Naive thymus-derived CD8-positive, alpha-beta T cell (primary cell): ENCODE data around the gene P2RX7. TPM values are rescaled to one million over a fixed set of nuclear protein-coding genes. Genes with fewer than 3 reads are reported as not detected.

Experiments
- ATAC-seq, 2 donors: fragments of 150-1000 bp; cut with Tn5 transposase in 1 of 2; sonication (Bioruptor Pico), chemical (Tn5 transposase) in 1 of 2; 1 replicate in 1 of 2; 2 replicates in 1 of 2; pipeline ENCODE4 v1.10.0; 2021; ENCODE audit warnings: mild to moderate bottlenecking in 2 of 2, moderate library complexity in 2 of 2
- POLR2A ChIA-PET: fragments of 350-600 bp; sonication (Branson Sonifier 250); formaldehyde crosslinking; loops from one replicate; lab custom pipeline; 2021; ENCODE audit warnings: antibody characterized with exemption; lab: Charles Lee
- DNase-seq, 10 donors: peaks; one replicate each; pipeline versions ENCODE4 v3.0.0 to v3.0.0-alpha.2; 2020 to 2022
- H3K27ac Mint-ChIP-seq, 10 donors: one replicate each; pipeline ENCODE4 v1.8.0; 2020 to 2022; ENCODE audit warnings: mild to moderate bottlenecking in 10 of 10, mixed read lengths in 10 of 10, moderate library complexity in 4 of 10, inconsistent platforms in 1 of 10
- H3K27me3 Mint-ChIP-seq, 5 donors: one replicate each; pipeline ENCODE4 v1.8.0; 2021 to 2022; ENCODE audit warnings: mixed read lengths in 5 of 5
- H3K36me3 Mint-ChIP-seq, 3 donors: one replicate each; pipeline ENCODE4 v1.8.0; 2020 to 2022; ENCODE audit warnings: mixed read lengths in 3 of 3, mild to moderate bottlenecking in 2 of 3, inconsistent platforms in 1 of 3
- H3K4me1 Mint-ChIP-seq, 4 donors: one replicate each; pipeline ENCODE4 v1.8.0; 2021 to 2022; ENCODE audit warnings: mixed read lengths in 4 of 4
- H3K4me3 Mint-ChIP-seq, 10 donors: one replicate each; pipeline ENCODE4 v1.8.0; 2020 to 2022; ENCODE audit warnings: mild to moderate bottlenecking in 10 of 10, mixed read lengths in 10 of 10, moderate library complexity in 6 of 10, inconsistent platforms in 1 of 10
- H3K9me3 Mint-ChIP-seq, 9 donors: one replicate each; pipeline ENCODE4 v1.8.0; 2020 to 2022; ENCODE audit warnings: mixed read lengths in 9 of 9, mild to moderate bottlenecking in 3 of 9, inconsistent platforms in 1 of 9, moderate library complexity in 1 of 9
- polyA plus RNA-seq, 3 donors: library from polyadenylated mRNA; unstranded; fragments of 300-500 nt; fragmentation: Illumina TruSeq; gene quantifications; one replicate each; pipeline ENCODE4 v1.2.3, GENCODE V29; 2021
- total RNA-seq, 8 experiments: library from RNA in 2 of 8; stranded (reverse) in 2 of 8; gene quantifications; one replicate each; pipeline ENCODE4 v1.2.3 and lab custom pipeline; 2021 to 2026

The P2RX7 gene
- total and polyA plus RNA-seq, 5 experiments from 2014 or later = 3.2 to 6.9 (median 4.5) TPM

DNA sequence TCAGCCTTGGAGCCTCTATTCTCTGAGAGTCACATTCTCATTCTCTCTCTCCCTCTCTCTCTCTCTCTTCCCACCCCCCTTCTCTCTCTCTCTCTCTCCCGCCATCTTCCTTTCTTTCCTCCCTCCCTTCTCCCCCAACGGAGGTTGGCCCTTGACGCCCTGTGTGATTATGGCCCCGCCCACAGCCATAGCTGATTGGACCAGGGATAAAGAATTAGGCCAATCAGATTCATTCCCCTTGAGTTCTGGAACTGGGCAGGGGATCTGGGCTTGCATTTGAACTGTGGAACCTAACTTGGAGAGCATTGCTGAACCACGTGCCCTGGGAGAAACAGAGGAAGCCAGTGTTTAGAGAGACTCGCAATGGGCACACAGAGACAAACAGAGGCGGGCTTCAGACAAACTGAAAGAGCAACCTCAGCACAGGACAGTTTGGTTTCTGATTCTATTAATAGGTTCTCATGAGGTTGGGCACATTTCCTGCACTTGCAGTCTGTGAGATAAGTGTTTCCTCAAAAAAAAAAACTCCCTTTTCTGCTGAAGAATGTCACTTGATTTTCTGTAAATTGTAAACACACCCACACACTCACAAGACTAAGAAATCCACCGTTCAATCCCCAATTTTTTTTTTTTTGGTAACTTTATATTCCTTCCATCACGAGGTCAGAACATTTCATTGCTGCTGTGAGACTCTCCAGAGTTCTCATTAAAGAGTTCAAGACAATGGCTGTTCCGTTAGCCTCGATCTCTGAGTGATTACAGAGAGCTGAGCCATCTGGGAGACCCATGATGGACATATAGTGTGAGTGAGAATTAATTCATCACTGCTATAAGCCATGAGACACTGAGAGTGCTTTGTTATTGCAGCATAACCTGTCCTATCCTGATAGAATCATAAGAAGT is 3.5 kb upstream of the P2RX7 start:
- POLR2A ChIA-PET = interaction anchor here (0.5 to 1.6 kb wide), 7 partner anchors 10 to 675 kb away, joined by 3 to 4 read pairs (median 3); partner anchors contain the start of genes CAMKK2 and SETD1B
- DNase-seq (peak; percentile 54 to 84 (median 76)), ATAC-seq (peak; percentile 83 to 91)
- Mint-ChIP-seq H3K9me3 (no peaks in the 10 kb centered on the region), H3K36me3 (no peaks in the 10 kb centered on the region), H3K4me3 (peak overlapping the region; percentile 73 to 91 (median 87)), H3K4me1 (peaks cover 52 to 91% (median 85%) of the 10 kb centered on the region in 4 donors), H3K27ac (peak overlapping the region; percentile 65 to 96 (median 94)), H3K27me3 (no peaks in the 10 kb centered on the region)

DNA sequence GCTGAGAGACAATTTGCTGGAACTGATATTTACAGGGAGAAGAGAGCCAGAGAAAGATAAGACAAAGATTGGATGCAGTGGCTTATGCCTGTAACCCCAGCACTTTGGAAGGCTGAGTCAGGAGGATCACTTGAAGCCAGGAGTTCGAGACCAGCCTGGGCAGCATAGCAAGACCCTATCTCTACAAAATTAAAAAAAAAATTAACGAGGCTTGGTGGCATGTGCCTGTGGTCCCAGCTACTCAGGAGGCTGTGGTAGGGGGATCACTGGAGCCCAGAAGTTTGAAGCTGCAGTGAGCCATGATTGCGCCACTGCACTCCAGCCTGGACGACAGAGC is 2.9 kb upstream of the P2RX7 start:
- Mint-ChIP-seq H3K27me3 (no peaks in the 10 kb centered on the region), H3K4me1 (peaks cover 52 to 91% (median 85%) of the 10 kb centered on the region in 4 donors), H3K9me3 (no peaks in the 10 kb centered on the region), H3K36me3 (no peaks in the 10 kb centered on the region), H3K27ac (peak overlapping the region; percentile 65 to 96 (median 94)), H3K4me3 (peak overlapping the region; percentile 73 to 91 (median 87))
- DNase-seq (no peak), ATAC-seq (no peak)
- POLR2A ChIA-PET = interaction anchor here (0.6 to 1.6 kb wide), 3 partner anchors 70 to 482 kb away, joined by 3 to 4 read pairs (median 4); partner anchors contain the start of gene CAMKK2

DNA sequence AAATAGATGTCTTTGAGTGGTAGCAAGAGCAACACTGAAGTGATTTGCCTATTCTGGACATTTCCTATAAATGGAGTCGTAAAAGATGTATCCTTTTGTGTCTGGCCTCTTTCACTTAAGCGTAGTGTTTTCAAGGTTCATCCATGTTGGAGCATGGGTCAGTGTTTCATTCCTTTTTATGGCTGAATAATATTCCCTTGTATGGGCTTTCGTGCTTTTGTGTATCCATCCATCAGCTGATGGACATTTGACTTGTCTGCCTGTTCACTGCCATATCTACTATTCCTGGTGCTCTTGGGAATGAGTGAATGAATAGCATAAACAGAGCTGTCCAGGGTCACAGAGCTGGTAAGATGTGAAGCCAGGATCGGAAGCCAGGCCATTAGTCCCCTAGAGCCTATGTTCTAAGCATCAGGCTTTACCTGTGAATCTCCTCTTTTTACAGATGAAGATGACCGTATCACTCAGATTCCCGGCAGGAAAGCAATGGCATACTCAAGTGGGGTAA is 1.8 kb upstream of the P2RX7 start:
- Mint-ChIP-seq H3K36me3 (no peaks in the 10 kb centered on the region), H3K4me3 (peak overlapping the region in 4 of 10 donors; percentile 6 to 33 (median 16)), H3K27me3 (no peaks in the 10 kb centered on the region), H3K27ac (peak overlapping the region in 3 of 10 donors; percentile 35 to 62 (median 54)), H3K9me3 (no peaks in the 10 kb centered on the region), H3K4me1 (peaks cover 51 to 83% (median 78%) of the 10 kb centered on the region in 4 donors)
- DNase-seq = no peak
- POLR2A ChIA-PET = interaction anchor here (1.4 to 2.3 kb wide), 2 partner anchors 92 to 94 kb away, joined by 4 to 5 read pairs; no protein-coding TSS in a partner anchor
- no peak for ATAC-seq

DNA sequence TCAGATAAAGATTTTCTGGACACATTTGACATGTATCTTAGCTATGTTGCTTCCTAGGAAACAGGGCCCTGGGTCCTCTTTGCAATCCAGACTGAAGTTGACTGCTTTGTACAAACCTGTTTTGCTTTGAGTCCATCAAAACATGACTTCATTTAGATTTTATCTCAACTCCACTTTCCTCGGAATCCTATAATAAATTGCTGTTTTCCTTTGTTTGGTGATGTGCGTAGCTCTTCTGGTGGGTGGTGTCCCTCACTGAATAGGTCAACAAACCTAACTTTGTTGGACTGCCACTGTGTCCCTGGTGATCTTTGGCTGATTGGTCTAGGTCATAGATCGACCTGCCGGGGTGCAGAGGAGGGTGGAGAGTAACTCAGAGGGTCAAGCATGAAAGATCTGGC is 735 bp upstream of the P2RX7 start:
- Mint-ChIP-seq H3K27ac (peak overlapping the region in 5 of 10 donors; percentile 67 to 92 (median 87)), H3K27me3 (no peaks in the 10 kb centered on the region), H3K9me3 (no peaks in the 10 kb centered on the region), H3K4me3 (peak overlapping the region in 8 of 10 donors; percentile 4 to 97 (median 88)), H3K4me1 (peaks cover 48 to 75% (median 72%) of the 10 kb centered on the region in 4 donors), H3K36me3 (no peaks in the 10 kb centered on the region)
- ATAC-seq (no peak), DNase-seq (no peak)
- POLR2A ChIA-PET = interaction anchor here (0.7 to 2.3 kb wide), 4 partner anchors 11 to 228 kb away, joined by 3 to 5 read pairs (median 4); partner anchors contain the start of gene SPPL3

DNA sequence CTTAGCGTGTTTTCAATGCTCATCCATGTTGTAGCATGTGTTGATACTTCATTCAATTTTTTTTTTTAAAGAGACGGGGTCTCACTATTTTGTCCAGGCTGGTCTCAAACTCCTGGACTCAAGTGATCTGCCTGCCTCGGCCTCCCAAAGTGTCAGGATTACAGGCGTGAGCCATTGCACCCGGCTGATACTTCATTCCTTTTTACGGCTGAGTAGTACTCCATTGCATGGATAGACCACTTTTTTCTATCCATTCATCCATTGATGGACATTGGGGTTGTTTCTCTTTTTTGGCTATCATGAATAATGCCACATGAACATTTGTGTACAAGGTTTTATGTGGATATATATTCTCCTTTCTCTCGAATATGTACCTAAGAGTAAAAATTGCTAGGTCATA is 1.2 kb downstream of the P2RX7 start:
- Mint-ChIP-seq H3K4me1 (peaks cover 44 to 58% (median 54%) of the 10 kb centered on the region in 4 donors), H3K27me3 (no peaks in the 10 kb centered on the region), H3K9me3 (no peaks in the 10 kb centered on the region), H3K4me3 (peak overlapping the region; percentile 49 to 97 (median 80)), H3K36me3 (no peaks in the 10 kb centered on the region), H3K27ac (peak overlapping the region in 5 of 10 donors; percentile 46 to 92 (median 81))
- DNase-seq (no peak), ATAC-seq (no peak)
- POLR2A ChIA-PET = no interaction called here

DNA sequence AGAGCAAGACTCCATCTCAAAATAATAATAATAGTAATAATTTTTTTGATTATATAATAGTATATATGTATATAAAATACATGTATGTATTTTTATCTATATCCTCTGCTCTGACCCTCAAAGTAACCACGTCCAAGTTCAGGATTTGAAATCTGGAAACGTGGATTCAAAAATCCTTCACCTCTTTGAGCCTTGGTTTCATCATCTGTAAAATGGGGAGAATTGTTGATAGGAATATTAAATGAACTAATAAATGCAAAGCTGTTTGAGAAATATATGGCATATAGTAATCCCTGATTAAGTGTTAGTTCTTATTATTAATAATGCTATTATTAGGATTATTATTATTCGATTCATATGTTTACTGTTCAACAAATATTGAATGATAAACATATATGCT is 2.6 kb downstream of the P2RX7 start:
- no peaks in the 10 kb centered on the region for H3K9me3 Mint-ChIP-seq
- DNase-seq (no peak), ATAC-seq (no peak)
- no peak overlapping the region for H3K4me3 Mint-ChIP-seq
- no peak overlapping the region for H3K27ac Mint-ChIP-seq
- POLR2A ChIA-PET = no interaction called here
- no peaks in the 10 kb centered on the region for H3K36me3 Mint-ChIP-seq
- peaks cover 35 to 46% (median 40%) of the 10 kb centered on the region in 4 donors for H3K4me1 Mint-ChIP-seq
- H3K27me3 Mint-ChIP-seq = no peaks in the 10 kb centered on the region

DNA sequence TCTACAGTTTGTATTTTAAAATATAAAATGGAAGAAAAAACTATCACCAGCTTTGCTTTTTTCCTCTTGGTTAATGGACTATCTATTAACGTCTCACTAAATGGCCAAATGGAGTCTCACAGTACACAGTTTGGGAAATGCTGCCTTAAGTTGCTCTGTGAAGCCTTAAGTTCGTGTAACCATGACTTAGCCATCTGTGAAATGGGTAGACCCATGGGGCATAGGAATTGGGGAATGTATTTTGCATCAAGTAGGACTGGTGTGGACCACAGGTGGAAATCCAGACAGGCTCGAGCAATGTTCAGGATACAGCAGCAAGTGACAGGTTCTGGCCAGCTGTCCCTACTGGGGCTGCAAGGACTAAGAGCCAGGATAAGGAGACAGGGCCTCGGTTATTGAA is 4.8 kb downstream of the P2RX7 start:
- POLR2A ChIA-PET = no interaction called here
- no peak overlapping the region for H3K27ac Mint-ChIP-seq
- no peak overlapping the region for H3K4me3 Mint-ChIP-seq

DNA sequence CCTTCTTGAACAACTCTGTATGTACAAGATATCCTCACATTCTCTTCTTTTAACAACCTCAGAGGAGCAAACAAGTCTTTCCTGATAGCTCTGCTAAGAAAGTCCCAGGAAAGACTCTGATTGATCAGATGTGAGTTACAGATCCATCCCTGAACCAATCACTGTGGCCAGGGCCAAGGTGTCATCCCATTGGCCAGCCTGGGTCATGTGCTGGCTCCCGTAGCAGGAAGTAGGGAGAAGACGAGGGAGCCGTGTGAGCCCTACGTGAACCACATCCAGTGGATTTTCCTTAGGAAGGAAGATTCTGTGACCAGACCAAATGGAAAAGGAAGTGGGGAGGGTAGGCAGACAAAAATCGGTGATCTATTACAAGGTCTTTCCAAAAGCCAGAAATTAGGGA is 5.6 kb downstream of the P2RX7 start:
- Mint-ChIP-seq H3K27me3 (no peaks in the 10 kb centered on the region), H3K27ac (peak overlapping the region in 1 of 10 donors; percentile 56), H3K9me3 (no peaks in the 10 kb centered on the region), H3K4me1 (peaks cover 15 to 20% (median 17%) of the 10 kb centered on the region in 4 donors), H3K4me3 (no peak overlapping the region), H3K36me3 (no peaks in the 10 kb centered on the region)
- no peak for ATAC-seq
- no peak for DNase-seq
- POLR2A ChIA-PET = no interaction called here

More for the DNA sequence above, 4.8 kb downstream of the P2RX7 start:
- Mint-ChIP-seq H3K27me3 (no peaks in the 10 kb centered on the region), H3K4me1 (peaks cover 23 to 27% (median 25%) of the 10 kb centered on the region in 4 donors), H3K9me3 (no peaks in the 10 kb centered on the region), H3K36me3 (no peaks in the 10 kb centered on the region)
- ATAC-seq (no peak), DNase-seq (no peak)

DNA sequence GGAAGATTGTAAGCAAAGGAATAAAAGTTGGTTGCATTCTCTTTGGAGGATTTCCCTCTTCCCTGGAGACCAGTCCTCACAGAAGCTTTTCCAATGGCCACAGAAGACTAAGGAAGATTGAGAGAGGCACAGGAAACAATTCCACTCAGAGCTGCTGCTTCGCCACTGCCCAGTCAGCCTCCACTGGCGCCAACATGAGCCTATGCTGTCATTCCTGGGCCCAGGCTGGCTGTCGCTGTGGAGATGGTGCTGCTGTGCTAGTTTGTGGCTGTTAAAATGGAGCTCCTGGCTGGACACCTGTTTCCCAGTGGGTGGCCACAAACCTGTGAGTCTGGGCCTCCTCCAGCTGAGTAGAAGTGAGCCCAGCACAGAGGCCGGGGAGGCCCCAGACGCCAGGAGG is 6.6 kb downstream of the P2RX7 start:
- H3K4me3 Mint-ChIP-seq = no peak overlapping the region
- POLR2A ChIA-PET = no interaction called here
- H3K4me1 Mint-ChIP-seq = peaks cover 6 to 16% (median 11%) of the 10 kb centered on the region in 4 donors
- no peaks in the 10 kb centered on the region for H3K36me3 Mint-ChIP-seq
- no peaks in the 10 kb centered on the region for H3K27me3 Mint-ChIP-seq
- no peak overlapping the region for H3K27ac Mint-ChIP-seq
- DNase-seq (no peak), ATAC-seq (no peak)
- H3K9me3 Mint-ChIP-seq = no peaks in the 10 kb centered on the region

DNA sequence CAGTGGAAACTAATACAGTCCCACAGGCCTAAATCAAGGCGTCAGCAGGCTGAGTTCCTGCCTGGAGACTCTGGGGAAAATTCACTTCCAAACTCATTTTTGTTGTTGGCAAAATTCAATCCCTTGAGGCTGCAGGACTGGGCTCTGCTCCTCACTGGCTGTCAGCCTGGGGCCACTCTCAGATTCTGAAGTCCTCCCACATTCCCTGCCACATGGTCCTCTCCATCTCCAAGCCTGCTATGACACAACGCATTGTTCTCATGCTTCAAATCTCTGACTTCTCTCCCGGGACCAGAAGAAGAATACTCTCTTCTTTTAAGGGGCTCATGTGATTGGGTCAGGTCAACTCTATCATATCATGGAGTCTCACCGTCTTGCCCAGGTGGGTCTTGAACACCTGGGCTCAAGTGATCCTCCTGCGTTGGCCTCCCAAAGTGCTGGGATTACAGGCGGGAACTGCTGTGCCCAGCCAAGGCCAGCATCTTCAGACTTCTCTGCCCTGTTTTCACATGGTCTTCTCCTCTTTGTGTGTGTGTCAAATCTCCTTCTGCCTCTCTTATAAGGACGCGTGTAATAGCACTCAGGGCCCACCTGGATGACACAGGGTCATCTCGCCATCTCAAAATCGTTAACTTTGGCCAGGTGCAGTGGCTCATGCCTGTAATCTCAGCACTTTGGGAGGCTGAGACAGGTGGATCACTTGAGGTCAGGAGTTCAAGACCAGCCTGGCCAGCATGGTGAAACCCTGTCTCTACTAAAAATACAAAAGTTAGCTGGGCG is 9.7 kb downstream of the P2RX7 start:
- POLR2A ChIA-PET = no interaction called here
- H3K36me3 Mint-ChIP-seq = peaks cover 0 to 2% (median 0%) of the 10 kb centered on the region in 3 donors
- peaks cover 17 to 27% (median 21%) of the 10 kb centered on the region in 4 donors for H3K4me1 Mint-ChIP-seq
- H3K27ac Mint-ChIP-seq = peak overlapping the region in 2 of 10 donors; percentile 19 to 34
- ATAC-seq (no peak), DNase-seq (no peak)
- no peaks in the 10 kb centered on the region for H3K27me3 Mint-ChIP-seq
- no peak overlapping the region for H3K4me3 Mint-ChIP-seq
- no peaks in the 10 kb centered on the region for H3K9me3 Mint-ChIP-seq

DNA sequence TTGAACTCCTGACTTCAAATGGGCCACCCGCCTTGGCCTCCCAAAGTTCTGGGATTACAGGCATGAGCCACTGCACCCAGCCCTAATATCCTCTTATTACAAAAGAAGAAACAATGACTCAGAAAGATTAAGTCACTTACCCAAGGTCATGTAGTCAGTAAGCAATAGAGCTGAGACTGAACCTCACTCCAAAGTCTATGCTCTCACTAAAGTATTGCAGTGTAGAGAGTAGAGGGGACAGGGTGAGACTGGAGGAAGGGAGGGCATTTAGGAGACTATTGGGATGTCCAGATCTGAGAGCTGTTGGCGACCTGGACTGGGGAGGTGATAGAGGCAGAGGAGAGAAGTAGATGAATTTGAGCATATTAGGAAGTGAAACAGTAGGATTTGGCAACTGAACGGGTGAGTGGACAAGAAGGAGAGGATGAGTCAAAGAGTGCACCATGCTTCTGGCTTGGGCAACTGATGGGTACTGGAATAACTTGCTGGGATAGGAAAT is 11.8 kb downstream of the P2RX7 start:
- H3K4me1 Mint-ChIP-seq = peaks cover 17 to 27% (median 18%) of the 10 kb centered on the region in 4 donors
- H3K9me3 Mint-ChIP-seq = no peaks in the 10 kb centered on the region
- POLR2A ChIA-PET = interaction anchor here (0.6 kb wide), 1 partner anchor 1534 kb away, joined by 3 read pairs; no protein-coding TSS in a partner anchor
- H3K27ac Mint-ChIP-seq = peak overlapping the region in 6 of 10 donors; percentile 1 to 78 (median 60)
- no peak overlapping the region for H3K4me3 Mint-ChIP-seq
- peaks cover 0 to 2% (median 0%) of the 10 kb centered on the region in 3 donors for H3K36me3 Mint-ChIP-seq
- no peaks in the 10 kb centered on the region for H3K27me3 Mint-ChIP-seq
- ATAC-seq (no peak), DNase-seq (no peak)

DNA sequence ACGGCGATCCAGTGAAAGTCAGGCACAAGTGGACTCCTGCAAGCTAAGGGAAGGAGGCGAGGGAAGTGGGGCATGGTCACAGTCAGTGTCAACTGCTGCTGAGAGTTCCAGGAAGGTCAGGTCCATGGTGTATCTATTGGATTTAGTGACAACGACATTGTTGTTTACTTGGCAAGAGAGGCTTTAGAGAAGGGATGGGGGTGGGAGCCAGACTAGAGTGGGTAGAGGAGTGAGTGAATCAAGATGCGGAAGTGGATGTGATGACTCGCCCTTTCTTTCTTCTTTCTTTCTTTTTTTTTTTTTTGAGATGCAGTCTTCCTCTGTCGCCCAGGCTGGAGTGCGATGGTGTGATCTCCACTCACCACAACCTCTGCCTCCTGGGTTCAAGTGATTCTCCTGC is 12.5 kb downstream of the P2RX7 start:
- ATAC-seq (peak; percentile 36 to 37), DNase-seq (no peak)
- H3K27me3 Mint-ChIP-seq = no peaks in the 10 kb centered on the region
- H3K27ac Mint-ChIP-seq = peak overlapping the region in 8 of 10 donors; percentile 5 to 84 (median 73)
- POLR2A ChIA-PET = interaction anchor here (0.6 kb wide), 1 partner anchor 1461 kb away, joined by 4 read pairs; no protein-coding TSS in a partner anchor
- H3K4me3 Mint-ChIP-seq = peak overlapping the region in 5 of 10 donors; percentile 0 to 31 (median 8)
- peaks cover 15 to 27% (median 18%) of the 10 kb centered on the region in 4 donors for H3K4me1 Mint-ChIP-seq
- peaks cover 0 to 2% (median 0%) of the 10 kb centered on the region in 3 donors for H3K36me3 Mint-ChIP-seq
- H3K9me3 Mint-ChIP-seq = no peaks in the 10 kb centered on the region
